NCI-H128 (cell line): ENCODE measurements around the gene ABCD3.
"Not testable (repeated sequence)": the region's sequence is repeated elsewhere in the genome, so short reads cannot be mapped to it uniquely, and the experiment has no call there.

Experiments
- DNase-seq: peaks from one replicate; lab custom pipeline; 2025; ENCODE audit not compliant: unreplicated experiment; lab: John Stamatoyannopoulos, UW

Gene ABCD3

GRCh38 chr1:94544706-94545490 is 126.7 kb downstream of the ABCD3 start:
- DNase-seq = no peak

GRCh38 chr1:94549706-94550105 is 131.5 kb downstream of the ABCD3 start:
- no peak for DNase-seq

GRCh38 chr1:94550396-94550795 is 132.2 kb downstream of the ABCD3 start:
- no peak for DNase-seq

GRCh38 chr1:94550800-94551241 is 132.6 kb downstream of the ABCD3 start:
- DNase-seq = no peak

GRCh38 chr1:94551449-94551848 is 133.3 kb downstream of the ABCD3 start:
- DNase-seq = no peak

- no peak for DNase-seq
Observed at GRCh38 chr1:94552071-94552586, 133.9 kb downstream of the ABCD3 start.

GRCh38 chr1:94553323-94553730 is 135.1 kb downstream of the ABCD3 start:
- DNase-seq = no peak

GRCh38 chr1:94553931-94554330 is 135.7 kb downstream of the ABCD3 start:
- DNase-seq = no peak

- no peak for DNase-seq
Observed at GRCh38 chr1:94554580-94554979, 136.4 kb downstream of the ABCD3 start.

- DNase-seq = no peak
Observed at GRCh38 chr1:94555091-94555490, 136.9 kb downstream of the ABCD3 start.

- DNase-seq = no peak
Observed at GRCh38 chr1:94559921-94560320, 141.7 kb downstream of the ABCD3 start.

GRCh38 chr1:94560333-94560732 is 142.1 kb downstream of the ABCD3 start:
- no peak for DNase-seq

GRCh38 chr1:94562519-94563260 is 144.5 kb downstream of the ABCD3 start:
- DNase-seq = no peak

- DNase-seq = no peak
Observed at GRCh38 chr1:94565901-94566300, 147.7 kb downstream of the ABCD3 start.

GRCh38 chr1:94566436-94566835 is 148.2 kb downstream of the ABCD3 start:
- not testable (repeated sequence) for DNase-seq

- not testable (repeated sequence) for DNase-seq
Observed at GRCh38 chr1:94567975-94568607, 149.9 kb downstream of the ABCD3 start.
